GM08714 (cell line): ENCODE data around the gene GPX3.

Experiments
- H3K4me3 ChIP-seq: fragments of 200-500 bp; sonication (Bioruptor generic); 2 replicates; pipeline ENCODE4 v1.5.1; 2014; ENCODE audit warnings: mild to moderate bottlenecking, low read length, inconsistent platforms
- ZNF274 ChIP-seq: IDR thresholded peaks from 2 replicates; pipeline ENCODE4 v1.6.1; 2012; ENCODE audit warnings: mild to moderate bottlenecking, low read depth, low read length

Gene GPX3

DNA sequence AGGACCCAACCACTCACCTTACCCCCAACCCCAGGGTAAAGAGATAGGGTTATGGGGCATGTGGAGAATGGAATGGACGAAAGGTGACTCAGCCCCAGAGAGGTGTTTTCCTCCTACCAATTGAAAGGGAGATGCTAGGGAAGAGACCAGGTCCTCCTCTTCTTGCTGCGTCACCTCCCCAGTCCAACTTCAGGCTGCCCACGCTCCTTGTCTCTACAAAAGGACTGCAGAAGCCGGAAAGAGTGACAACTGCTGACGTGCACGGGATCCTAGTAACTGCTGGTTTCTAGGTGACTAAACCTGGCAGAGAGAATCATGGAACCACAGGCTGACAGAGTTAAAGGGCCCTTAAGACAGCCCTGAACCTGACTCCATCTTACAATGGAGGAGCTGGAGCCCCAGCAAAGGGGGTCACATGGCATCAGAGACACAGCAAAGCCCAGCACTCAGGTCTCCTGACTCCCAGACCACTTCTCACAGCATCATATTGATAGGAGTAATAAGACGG is 2.2 kb downstream of the GPX3 start:
- no peak overlapping the region for H3K4me3 ChIP-seq
- no peak for TF ChIP-seq ZNF274

DNA sequence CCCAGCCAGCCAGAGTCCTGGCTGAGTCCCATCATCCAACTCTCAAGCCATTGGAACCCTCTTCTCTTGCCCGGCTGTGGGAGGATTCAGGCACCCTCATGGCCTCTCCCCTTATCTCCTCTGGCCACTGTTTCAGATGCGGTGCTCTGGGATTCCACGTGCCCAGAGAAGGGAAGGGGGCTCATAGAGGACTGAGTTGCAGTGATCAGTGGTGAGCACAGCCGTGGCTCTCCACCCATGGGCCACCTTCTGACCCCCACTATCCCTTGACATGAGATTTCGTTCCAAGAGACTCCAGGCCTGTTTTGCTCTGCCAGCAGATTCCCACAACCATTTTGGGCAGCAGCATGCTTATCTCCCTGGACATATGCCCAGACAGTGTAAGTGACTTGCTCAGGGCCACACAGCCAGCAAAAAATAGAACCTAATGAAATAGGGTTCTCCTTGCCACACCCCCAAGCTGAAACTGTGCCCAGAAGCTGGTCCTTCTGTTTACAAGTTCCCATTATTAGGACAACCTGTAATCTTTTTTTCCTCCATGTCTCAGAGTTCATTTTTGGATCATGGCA is 2.7 kb downstream of the GPX3 start:
- H3K4me3 ChIP-seq = no peak overlapping the region
- no peak for TF ChIP-seq ZNF274

DNA sequence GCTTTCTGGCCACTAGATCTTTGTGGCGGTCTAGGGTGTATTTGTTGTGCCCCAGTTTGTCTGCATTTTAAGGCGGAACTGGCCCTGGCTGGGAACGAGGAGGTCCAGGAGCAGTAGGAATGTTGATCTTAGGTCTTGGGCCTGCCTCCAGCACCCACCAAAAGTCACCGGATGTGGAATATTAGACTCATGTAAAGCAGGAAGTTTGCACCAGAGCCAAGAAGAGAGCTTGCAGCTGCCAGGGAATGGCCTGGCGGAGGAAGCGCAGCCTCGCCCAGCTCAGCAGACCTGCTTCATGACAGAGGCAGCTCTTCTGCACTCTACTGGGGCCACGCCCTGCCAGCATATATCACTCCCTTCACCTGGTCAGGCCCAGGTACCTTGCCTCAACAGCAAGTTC is 3.3 kb downstream of the GPX3 start:
- no peak for TF ChIP-seq ZNF274
- no peak overlapping the region for H3K4me3 ChIP-seq

DNA sequence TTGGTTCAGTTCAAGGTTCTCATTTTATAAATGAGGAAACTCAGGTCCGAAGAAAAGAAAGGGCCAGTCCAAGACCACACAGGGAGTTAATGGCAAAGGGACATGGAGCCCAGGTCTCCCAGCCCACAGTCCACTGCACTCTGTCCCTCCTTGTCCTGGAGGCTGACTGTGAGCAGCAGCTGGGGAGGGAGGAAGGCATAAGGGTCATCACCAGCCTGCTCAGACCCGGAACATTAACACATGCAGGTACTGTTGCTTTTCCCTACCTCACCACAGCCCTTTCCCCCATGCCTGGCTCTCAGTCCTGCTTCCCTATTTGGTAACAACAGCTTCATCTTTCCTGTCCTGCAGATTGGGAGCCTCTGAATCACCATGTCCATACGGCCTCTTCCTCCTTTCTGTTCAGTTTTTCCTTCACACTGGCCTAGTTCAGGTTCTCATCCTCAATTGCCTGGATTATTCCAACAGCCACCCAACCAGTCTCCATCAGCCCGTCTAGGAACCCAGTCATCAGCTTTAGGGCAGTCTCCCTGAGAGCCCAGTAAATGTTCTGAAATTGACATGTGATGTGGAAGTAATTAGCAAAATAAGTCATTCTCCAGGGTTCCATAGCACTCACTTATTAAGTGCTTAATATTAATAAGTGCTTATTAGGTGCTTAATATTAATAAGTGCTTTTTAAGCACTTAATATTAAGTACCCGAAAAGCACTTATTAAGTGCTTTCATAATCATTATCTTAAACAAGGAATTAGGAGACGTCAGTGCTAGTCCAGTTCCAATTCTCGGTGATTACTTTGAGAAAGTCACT is 4.3 kb downstream of the GPX3 start:
- no peak overlapping the region for H3K4me3 ChIP-seq
- no peak for TF ChIP-seq ZNF274

DNA sequence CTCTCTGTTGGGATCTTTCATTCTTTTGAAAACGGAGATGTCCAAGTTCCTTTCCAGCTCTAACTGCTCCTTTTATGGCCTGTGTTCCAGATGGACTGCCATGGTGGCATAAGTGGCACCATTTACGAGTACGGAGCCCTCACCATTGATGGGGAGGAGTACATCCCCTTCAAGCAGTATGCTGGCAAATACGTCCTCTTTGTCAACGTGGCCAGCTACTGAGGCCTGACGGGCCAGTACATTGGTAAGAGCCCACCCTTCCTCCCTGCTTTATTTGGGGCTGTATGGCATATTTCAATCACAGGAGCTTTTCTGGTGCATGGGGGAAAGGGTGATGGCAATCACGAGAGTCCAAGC is 4.8 kb downstream of the GPX3 start:
- H3K4me3 ChIP-seq = no peak overlapping the region
- TF ChIP-seq ZNF274 = no peak

DNA sequence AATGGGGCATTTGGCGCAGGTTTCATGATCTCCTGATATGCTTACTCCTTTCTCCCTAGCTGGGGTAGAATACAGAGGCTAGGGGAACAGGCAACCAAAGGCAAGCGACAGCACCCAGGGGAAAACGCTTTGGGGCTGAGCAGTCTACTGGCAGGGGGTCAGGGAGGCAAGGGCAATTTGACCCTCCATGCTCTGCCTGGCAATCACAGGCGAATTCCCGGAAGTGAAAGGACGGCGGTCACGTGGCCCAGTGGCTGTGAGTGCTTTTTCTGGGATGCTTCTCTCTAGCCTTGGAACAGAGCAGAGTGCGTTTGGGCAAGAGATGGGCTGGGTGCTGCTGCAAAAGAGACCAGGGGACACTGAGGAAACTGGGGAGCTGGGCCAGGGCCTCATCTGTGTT is 5.7 kb downstream of the GPX3 start:
- H3K4me3 ChIP-seq = no peak overlapping the region
- no peak for TF ChIP-seq ZNF274

DNA sequence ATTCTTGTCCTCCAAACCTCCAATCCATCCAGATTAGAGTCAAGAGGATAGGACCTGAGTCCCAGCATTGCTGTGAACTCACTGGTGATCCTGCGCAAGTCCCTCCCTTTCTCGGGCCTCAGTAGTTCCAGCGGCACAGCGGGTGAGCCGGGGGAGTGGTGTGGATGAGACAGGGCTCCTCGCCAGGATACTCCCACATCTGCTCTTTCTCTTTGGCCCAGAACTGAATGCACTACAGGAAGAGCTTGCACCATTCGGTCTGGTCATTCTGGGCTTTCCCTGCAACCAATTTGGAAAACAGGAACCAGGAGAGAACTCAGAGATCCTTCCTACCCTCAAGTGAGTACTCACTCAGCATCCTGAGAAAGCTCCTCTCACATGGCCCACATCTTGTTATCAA is 6.3 kb downstream of the GPX3 start:
- no peak for TF ChIP-seq ZNF274

DNA sequence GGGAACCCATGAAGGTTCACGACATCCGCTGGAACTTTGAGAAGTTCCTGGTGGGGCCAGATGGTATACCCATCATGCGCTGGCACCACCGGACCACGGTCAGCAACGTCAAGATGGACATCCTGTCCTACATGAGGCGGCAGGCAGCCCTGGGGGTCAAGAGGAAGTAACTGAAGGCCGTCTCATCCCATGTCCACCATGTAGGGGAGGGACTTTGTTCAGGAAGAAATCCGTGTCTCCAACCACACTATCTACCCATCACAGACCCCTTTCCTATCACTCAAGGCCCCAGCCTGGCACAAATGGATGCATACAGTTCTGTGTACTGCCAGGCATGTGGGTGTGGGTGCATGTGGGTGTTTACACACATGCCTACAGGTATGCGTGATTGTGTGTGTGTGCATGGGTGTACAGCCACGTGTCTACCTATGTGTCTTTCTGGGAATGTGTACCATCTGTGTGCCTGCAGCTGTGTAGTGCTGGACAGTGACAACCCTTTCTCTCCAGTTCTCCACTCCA is 7.6 kb downstream of the GPX3 start:
- no peak for TF ChIP-seq ZNF274
- H3K4me3 ChIP-seq = no peak overlapping the region

More for the DNA sequence above, 6.3 kb downstream of the GPX3 start:
- no peak overlapping the region for H3K4me3 ChIP-seq

DNA sequence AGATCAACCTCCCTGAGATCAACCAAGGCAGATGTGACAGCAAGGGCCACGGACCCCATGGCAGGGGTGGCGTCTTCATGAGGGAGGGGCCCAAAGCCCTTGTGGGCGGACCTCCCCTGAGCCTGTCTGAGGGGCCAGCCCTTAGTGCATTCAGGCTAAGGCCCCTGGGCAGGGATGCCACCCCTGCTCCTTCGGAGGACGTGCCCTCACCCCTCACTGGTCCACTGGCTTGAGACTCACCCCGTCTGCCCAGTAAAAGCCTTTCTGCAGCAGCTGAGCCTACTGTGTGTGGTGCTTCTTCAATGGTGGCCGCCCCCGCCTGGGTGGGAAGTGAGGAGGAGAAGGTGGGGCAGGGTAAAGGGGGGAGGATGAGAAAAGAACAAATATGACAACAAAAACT is 8.3 kb downstream of the GPX3 start:
- no peak overlapping the region for H3K4me3 ChIP-seq
- no peak for TF ChIP-seq ZNF274

DNA sequence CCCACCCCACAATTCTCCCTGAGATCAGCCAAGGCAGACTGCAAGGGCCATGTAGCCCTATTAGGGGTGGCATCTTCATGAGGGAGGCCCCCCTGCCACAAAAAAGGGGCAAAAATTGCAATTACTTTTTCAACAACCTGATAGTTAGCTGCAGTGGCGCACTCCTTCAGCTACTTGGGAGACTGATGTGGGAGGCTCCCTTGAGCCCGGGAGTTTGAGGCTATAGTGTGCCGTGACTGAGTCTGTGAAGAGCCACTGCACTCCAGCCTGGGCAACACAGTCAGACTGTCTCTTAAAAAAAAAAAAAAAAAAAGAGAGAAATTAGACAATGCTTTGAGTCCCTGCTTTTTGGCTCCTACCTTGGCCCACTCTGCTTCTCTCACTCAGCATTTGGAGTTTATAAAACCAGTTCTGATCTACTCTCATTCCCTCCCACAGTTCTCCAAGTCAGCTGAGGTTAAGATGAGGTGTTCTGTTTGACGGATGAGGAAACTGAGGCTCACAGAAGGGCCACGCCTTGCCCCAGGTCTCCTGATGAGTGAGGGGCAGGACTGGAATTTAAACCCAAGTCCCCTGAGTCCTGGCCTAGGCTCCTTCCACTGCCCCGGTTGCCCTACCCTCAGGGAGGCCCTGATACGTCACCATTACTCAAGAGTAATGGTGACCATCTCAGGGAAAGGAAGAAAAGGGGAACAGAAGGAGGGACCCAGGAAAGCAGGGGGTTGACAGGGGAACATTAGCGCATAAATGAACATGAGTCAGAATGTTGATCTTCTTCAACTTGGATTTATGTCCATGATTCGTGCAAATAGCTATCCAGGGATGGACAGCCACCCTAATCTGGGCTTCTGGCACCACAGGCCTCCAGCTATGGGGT is 9.0 kb downstream of the GPX3 start:
- no peak overlapping the region for H3K4me3 ChIP-seq
- TF ChIP-seq ZNF274 = no peak

DNA sequence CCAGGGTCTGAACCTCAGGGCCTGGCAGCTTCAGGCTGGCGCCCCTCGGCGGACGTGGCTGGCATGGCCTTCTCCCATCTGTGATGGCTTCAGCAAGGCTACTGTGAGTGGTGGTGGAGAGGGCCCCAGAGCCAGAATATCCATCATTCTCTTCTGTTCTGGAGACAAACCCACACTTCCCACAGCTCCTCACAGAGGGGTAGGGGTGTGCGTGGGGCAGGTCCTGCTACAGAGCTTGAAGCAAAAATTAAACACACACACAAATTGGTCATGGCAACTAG is 9.6 kb downstream of the GPX3 start:
- TF ChIP-seq ZNF274 = no peak
- no peak overlapping the region for H3K4me3 ChIP-seq

DNA sequence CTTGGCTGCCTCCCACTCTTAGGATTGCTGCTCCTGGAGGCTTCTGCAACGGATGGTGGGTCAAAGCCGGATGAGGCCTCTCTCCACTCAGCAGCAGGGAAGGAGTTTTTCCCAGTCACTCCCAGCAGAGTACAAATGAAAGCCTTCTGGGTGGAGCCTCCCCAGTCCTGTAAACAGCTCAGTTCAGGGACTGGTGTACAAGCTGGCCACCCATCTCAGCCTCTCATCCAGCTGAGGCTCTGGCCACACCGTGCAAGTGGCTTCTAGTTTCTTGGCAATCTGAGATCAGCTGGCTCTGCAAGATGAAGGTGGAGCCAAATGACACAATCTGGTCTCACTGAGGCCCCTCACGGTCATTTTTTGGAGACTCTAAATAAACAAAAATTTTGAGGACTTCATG is 10.0 kb downstream of the GPX3 start:
- no peak overlapping the region for H3K4me3 ChIP-seq
- no peak for TF ChIP-seq ZNF274

DNA sequence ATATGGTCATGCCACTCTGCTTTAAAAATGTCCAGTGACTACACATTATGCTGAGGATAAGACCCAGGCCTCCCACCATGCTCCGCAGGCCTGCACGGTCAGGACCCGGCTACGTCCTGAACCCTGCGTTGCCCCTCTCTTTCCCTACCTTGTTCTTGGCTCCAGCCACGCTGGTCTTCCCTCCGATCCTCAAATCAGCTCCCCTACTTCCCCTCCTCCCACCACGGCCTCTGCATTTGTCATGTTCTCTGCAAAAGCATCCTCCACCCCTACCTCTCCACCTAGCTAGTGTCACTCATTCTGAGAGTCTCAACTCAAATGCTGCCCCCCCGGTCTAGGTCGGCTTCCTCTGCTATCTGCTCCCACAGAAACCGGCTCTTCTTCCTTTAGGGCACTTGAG is 11.2 kb downstream of the GPX3 start:
- no peak for TF ChIP-seq ZNF274
- no peak overlapping the region for H3K4me3 ChIP-seq

DNA sequence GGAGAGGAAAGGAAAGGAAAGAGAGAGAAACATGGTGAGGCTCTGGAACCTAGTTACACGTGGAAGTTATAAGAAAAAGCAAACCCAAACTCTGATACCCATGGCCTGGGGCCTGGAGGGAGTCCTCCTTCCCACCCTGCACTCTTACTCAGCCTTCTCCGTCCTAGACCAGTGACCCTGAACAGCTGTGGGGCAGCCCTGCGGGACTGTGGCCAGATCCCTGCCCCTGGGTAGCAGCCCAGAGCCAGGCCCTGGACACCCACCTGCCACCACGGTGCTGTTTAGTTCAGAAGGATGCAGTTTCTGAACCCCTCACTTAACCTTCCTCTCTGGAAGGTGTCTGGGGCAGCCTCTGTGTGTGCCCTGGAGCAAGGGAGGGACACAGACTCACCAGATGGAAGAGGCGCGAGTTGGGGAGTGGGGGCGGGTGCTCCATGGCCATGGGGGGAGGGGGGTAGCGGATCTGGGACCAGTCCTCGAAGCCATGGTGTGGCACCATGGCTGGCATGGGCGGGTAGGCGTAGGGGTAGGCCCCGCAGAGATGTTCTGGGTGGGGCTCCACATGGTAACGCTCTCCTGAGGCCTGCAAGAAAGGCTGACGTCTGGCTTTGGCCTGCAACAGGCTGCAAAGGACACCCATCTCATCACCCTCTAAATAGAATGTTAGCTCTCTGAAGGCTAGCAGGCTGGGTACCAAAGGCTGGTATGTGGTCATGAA is 13.0 kb downstream of the GPX3 start:
- no peak for TF ChIP-seq ZNF274
- H3K4me3 ChIP-seq = no peak overlapping the region
